GM21723 (cell line): Measurements from ENCODE around the gene NMT2.
"Not testable (repeated sequence)": the region's sequence is repeated elsewhere in the genome, so short reads cannot be mapped to it uniquely, and the experiment has no call there.

Experiments
- ATAC-seq: cut with Tn5 transposase; IDR thresholded peaks from one replicate; pipeline ENCODE4 v1.9.1; 2021; ENCODE audit warnings: mild to moderate bottlenecking, moderate library complexity; ENCODE audit not compliant: unreplicated experiment

The NMT2 gene

GRCh38 chr10:15168291-15168785 is at the start of gene NMT2:
TSS of gene NMT2 (minus strand) at chr10:15168693. CDS start at chr10:15168612, 81 bp downstream.
- ATAC-seq, result peak; percentile 94

DNA sequence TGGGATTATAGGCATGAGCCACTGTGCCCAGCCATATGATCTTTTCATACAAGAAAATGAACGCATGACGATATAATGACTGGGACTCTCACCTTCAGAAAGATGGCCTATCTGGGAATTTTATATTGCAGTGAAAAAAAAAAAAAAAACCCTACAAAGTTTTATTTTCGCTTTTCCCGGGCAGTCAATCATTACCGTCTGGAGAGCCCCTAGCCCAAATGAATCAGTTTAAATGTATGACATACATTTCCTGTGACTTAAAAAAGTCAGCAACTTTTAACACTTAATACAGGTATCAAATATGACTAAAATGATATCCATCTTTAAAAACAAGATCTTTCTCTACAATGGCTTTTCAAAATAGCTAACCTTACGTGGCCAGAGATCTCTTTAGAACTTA is 48.2 kb upstream of the NMT2 start:
- ATAC-seq, result no peak

DNA sequence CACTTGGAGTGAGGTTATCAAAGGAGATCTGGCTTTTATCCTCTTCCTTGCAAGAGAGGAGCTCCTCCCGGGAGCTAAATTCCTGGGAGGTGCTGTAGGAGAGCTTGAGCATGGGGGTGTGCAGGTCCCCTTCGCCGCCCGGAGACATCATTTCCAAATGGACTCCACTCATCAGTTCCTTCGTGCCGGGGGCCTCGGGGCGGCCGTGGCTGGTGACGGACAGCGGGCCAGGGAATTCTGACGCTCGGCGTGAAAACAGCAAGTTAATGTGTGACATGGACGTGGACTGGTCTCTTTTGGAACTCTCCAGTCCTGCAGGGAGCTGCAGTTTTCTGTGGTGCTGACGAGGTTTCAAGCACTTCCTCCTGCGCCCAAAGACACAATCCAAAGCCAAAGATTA is 45.7 kb upstream of the NMT2 start:
- ATAC-seq, result no peak

GRCh38 chr10:15213461-15213861 is 45.0 kb upstream of the NMT2 start:
- no peak for ATAC-seq

DNA sequence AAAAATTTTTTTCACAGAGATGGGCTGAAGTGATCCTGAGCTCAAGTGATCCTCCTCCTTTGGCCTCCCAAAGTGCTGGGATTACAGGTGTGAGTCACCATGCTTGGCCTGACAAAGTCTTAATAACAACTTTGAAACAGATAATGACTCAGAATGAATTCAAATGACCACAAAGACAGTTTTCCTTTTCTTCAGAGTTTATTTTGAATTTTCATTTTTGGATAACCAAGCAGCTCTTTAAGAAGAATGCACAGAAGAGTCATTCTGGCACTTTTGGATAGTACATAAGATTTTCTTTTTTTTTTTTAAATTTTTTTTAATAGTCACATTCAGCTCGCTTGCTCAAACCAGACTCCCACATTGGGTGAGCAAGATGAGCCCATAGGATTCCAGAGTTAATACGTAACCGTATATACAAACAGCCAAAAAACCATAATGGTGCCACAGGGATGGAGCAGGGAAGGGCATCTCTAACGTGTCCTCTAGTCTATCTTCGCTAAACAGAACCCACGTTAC is 43.0 kb upstream of the NMT2 start:
- no peak for ATAC-seq

DNA sequence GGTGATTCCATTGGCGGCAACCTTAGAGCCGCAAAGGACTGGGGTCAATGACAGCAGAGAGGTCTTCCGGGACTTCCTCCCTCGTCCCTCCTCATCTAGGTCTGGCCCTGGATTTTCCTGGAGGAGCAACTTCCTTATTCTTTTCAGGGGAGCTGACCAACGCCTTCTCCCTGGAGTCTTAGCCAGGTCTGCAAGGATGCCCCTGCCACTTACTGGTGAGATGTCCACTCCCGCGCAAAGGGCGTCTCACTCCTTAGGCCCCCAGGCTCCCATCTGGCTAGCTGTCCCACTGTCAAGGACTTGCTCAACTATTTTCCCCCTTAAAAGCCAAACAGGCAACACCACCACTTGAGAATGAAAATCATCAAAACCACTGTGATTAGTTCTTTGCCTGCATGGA is 42.0 kb upstream of the NMT2 start:
- no peak for ATAC-seq

DNA sequence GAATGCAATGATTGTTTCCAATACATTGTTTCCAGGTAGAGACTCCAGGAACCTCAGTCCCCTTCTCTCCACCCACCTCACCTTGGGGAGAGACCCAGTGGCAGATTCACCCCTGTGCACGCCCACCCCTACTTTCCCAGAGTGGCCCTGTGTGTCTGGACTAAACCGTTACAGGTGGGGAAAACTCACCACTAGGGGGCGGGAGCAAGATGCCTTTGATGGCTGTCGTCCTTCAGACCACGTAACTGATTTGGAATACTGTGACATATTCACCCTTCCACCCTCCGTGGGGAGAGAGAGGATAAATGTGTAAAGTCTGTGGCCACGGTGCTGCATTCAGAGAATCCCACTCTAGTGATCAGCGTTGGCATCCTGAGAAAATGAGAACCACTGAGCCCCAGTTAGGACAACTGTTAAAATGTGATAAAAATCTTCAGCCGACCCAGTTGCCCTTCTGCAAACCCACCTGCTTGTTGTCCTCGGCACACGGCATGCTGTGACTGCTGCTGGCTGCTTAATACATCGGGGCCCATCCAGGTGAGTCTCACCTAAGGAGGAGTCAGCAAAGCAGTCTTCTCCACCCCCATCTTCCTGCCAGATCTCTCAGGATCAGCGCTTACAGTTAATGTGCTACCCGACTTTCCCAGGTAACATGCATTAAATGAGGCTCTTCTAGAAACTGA is 41.5 kb upstream of the NMT2 start:
- peak; percentile 63 for ATAC-seq

DNA sequence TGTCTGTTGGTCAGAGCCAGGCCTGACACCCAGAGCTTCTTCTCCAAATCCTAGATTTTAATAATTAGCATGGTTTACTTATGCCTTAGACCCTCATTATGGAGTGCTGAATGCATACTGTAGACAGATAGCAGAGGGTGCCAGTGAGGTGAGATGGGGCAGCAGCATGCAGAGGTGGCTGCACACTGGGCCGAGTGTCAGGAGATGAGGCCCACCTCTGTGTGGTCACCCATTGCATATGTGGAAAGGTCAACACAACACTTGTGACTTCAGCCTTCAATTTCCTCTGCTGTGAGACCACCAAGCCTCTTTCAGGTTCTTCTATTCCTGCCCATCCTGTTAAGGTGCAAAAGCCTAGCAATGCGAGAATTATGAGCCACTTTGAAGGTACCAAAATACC is 39.7 kb upstream of the NMT2 start:
- ATAC-seq, result no peak

GRCh38 chr10:15207410-15207809 is 38.9 kb upstream of the NMT2 start:
- not testable (repeated sequence) for ATAC-seq

DNA sequence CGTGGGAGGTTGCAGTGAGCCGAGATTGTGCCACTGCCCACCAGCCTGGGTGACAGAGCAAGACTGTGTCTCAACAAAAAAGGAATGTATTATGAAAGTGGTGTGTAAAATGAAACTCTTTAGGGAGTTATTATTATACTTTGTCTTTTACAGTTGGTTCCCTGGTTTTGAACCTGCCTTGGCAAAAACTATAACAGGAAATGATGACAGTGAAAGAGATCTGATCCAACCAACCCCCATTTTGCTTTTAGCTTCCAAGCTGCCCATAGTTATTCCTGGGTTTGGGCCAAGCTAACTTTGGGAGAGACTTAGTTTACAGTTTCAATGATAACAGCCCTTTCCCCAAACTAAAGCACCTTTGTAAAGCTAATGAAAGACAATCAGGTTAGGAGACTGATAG is 34.1 kb upstream of the NMT2 start:
- no peak for ATAC-seq

DNA sequence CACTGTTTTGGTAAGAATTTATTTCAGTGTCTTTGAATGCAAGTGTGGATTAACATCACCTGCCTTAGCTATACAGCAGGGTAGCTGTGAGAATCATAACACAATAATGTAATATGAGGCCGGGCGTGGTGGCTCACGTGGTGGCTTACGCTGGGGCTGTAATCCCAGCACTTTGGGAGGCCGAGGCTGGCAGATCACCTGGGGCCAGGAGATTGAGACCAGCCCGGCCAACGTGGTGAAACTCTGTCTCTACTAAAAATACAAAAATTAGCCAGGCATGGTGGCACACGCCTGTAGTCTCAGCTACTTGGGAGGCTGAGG is 33.8 kb upstream of the NMT2 start:
- not testable (repeated sequence) for ATAC-seq

- ATAC-seq, result no peak
Measured at GRCh38 chr10:15201589-15202300, 33.3 kb upstream of the NMT2 start.

DNA sequence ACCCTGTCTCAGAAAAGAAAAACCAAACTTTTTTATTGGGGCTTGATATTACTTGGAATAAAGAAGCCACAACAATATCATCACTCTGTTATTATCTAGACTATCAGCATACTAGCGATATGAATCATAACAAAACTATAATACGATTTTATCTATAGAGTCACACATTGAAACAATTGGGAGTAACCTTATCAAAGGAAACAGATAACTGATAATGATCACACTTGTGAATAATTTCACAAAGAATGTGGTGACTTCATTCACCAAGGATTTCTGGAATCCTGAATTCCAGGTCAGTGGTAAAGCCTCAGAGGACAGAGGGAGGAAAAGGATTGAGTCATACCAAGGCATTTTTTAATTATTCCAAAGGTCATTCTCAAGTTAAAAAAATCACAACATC is 32.1 kb upstream of the NMT2 start:
- no peak for ATAC-seq

GRCh38 chr10:15197911-15198310 is 29.4 kb upstream of the NMT2 start:
- ATAC-seq, result no peak

DNA sequence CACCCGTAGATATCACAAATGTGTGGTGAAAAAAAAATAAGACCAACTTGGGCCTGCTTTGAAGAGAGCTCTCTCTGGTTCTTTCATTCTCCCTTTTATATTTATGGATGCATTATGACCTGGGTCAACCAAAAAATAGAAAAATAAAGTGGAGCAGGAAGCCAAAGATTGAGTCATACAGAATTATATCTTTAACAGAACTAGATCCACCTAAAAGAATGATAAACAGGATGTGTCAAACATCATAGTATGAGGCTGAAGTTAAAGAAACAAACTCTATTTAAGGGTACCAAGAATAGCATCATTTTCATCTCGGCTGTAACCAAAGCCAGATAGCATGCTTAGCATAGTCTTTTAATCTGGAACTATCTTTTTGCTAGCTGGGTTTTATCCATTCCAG is 28.8 kb upstream of the NMT2 start:
- ATAC-seq, result no peak

DNA sequence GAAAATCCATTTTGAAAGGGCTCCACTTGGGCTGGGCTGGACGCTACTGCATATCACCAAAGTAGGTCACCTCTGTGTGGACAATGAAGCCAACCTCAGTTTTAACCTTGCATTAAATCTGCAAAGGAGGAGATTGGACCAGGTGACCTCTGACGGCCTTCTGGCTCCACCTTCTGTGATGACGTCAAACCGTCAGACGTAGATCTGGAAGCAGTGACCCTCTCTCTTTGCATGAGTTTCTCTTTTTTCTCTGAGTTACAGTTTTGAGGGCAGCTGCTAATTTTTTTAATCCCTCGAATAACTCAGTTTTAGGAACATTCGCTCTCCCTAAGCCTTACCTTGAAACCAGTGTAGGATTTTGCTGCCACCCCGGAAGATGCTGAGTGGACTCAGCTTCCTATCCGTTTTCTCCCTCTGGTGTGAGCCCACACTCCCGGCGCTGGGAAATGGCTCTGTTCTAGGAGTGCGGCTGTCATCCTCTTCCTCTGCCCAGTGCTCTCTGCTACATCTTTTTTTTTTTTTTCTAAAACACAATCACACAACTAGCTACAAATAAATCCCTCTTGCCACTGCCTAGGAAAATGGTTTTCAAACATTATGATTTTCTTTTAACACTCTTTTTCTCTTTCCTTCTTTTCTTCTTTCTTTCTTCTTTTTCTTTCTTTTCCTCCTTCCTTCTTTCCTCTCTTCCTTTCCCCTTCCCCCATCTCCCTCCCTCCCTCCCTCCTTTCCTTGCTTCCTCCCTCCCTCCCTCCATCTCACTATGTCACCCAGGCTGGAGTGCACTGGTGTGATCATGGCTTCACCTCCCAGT is 27.7 kb upstream of the NMT2 start:
- no peak for ATAC-seq

- no peak for ATAC-seq
Measured at GRCh38 chr10:15189133-15189885, 20.8 kb upstream of the NMT2 start.

- ATAC-seq, result no peak
Measured at GRCh38 chr10:15188603-15189002, 20.1 kb upstream of the NMT2 start.

DNA sequence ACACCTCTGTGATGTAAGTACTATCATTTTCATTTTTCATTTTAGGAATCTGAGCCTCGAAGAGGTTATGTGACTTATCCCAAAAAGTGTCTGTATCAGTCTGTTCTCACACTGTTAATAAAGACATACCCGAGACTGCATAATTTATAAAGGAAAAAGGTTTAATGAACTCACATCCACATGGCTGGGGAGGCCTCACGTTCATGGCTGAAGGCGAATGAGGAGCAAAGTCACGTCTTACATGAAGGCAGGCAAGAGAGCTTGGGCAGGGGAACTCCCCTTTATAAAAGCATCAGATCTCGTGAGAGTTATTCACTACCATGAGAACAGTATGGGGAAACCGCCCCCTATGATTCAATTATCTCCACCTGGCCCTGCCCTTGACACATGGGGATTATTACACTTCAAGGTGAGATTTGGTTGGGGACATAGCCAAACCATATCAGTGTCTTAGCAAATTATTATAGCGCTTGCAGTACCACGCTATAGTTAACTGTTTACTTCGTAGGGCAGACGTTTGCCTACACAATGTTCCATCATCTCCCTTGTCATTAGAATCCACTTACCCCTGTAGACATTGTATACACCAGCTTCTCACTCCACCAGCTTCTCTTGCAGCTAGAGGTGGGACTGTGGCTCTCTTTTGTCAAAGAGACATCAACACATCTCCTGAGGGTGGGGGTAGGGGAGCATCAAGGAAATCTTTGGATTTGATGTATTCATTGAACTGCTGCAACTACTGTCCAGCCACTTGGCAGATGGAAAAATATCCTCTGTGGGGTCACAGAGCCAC is 15.4 kb upstream of the NMT2 start:
- ATAC-seq, result no peak
